Measurements from ENCODE around the gene PADI1. TPM values are rescaled to one million over a fixed set of nuclear protein-coding genes. Genes with fewer than 3 reads are reported as not detected.

The PADI1 gene
- total RNA-seq, 1 experiment from 2014 or later = not detected

GRCh38 chr1:17192394-17193221 lies 12.3 kb upstream of the PADI1 start:
- H3K4me3 Mint-ChIP-seq (ENCODE audit: unreplicated experiment) = no peak overlapping the region
- no TSS peak for BruUV-seq (replicated peaks)
- Histone ChIP-seq H3K36me3 (ENCODE audit: control insufficient read depth, insufficient read depth, low read length) (no peaks in the 10 kb centered on the region), H3K4me1 (no peaks in the 10 kb centered on the region), H3K27me3 (replicated peaks; ENCODE audit: control insufficient read depth, insufficient read depth, low read length) (no peaks in the 10 kb centered on the region), H3K9me3 (peaks cover 6% of the 10 kb centered on the region; the same call in 1 of the 2 replicates), H3K4me3 (ENCODE audit: low read depth, low read length) (no peak overlapping the region)
- intact Hi-C loops (cut with micrococcal nuclease; ENCODE audit: unreplicated experiment) = loop anchor here (10.0 kb wide), 1 partner anchor 48 kb away; no protein-coding TSS in a partner anchor
- H3K36me3 Mint-ChIP-seq (ENCODE audit: insufficient read depth, unreplicated experiment) = no peaks in the 10 kb centered on the region
- POLR2A ChIA-PET = interaction anchor here (0.6 kb wide), 1 partner anchor 86 kb away, joined by 3 read pairs; no protein-coding TSS in a partner anchor
- no peak for DNase-seq
- H3K9me3 Mint-ChIP-seq (ENCODE audit: unreplicated experiment) = no peaks in the 10 kb centered on the region
- no peak overlapping the region for H3K27ac Mint-ChIP-seq (ENCODE audit: unreplicated experiment)
- H3K4me1 Mint-ChIP-seq (ENCODE audit: low read depth, unreplicated experiment) = no peaks in the 10 kb centered on the region
- CTCF ChIA-PET = no interaction called here
- TF ChIP-seq, protein P1, sequence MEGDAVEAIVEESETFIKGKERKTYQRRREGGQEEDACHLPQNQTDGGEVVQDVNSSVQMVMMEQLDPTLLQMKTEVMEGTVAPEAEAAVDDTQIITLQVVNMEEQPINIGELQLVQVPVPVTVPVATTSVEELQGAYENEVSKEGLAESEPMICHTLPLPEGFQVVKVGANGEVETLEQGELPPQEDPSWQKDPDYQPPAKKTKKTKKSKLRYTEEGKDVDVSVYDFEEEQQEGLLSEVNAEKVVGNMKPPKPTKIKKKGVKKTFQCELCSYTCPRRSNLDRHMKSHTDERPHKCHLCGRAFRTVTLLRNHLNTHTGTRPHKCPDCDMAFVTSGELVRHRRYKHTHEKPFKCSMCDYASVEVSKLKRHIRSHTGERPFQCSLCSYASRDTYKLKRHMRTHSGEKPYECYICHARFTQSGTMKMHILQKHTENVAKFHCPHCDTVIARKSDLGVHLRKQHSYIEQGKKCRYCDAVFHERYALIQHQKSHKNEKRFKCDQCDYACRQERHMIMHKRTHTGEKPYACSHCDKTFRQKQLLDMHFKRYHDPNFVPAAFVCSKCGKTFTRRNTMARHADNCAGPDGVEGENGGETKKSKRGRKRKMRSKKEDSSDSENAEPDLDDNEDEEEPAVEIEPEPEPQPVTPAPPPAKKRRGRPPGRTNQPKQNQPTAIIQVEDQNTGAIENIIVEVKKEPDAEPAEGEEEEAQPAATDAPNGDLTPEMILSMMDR (IDR thresholded peaks at IDR 0.05; ENCODE audit: insufficient read depth in 1 of 2, low read depth in 1 of 2, low read length in 1 of 2, severe bottlenecking in 1 of 2, unreplicated experiment in 1 of 2) = no peak
- no peaks in the 10 kb centered on the region for H3K27me3 Mint-ChIP-seq (ENCODE audit: insufficient read depth, unreplicated experiment)

- TF ChIP-seq, protein P1 (IDR thresholded peaks at IDR 0.05; ENCODE audit: insufficient read depth in 1 of 2, low read depth in 1 of 2, low read length in 1 of 2, severe bottlenecking in 1 of 2, unreplicated experiment in 1 of 2) = no peak
- no peaks in the 10 kb centered on the region for H3K36me3 ChIP-seq (ENCODE audit: control insufficient read depth, insufficient read depth, low read length)
- no TSS peak for BruUV-seq (replicated peaks)
- Mint-ChIP-seq H3K36me3 (ENCODE audit: insufficient read depth, unreplicated experiment) (no peaks in the 10 kb centered on the region), H3K27me3 (ENCODE audit: insufficient read depth, unreplicated experiment) (no peaks in the 10 kb centered on the region), H3K4me1 (ENCODE audit: low read depth, unreplicated experiment) (no peaks in the 10 kb centered on the region), H3K4me3 (ENCODE audit: unreplicated experiment) (no peak overlapping the region), H3K9me3 (ENCODE audit: unreplicated experiment) (no peaks in the 10 kb centered on the region), H3K27ac (ENCODE audit: unreplicated experiment) (no peak overlapping the region)
- no peaks in the 10 kb centered on the region for H3K4me1 ChIP-seq
- no peak overlapping the region for H3K4me3 ChIP-seq (ENCODE audit: low read depth, low read length)
- 0 out of 2 replicates have a peak, but pooled peaks cover under 1% of the 10 kb centered on the region for H3K9me3 ChIP-seq
- H3K27me3 ChIP-seq (replicated peaks; ENCODE audit: control insufficient read depth, insufficient read depth, low read length) = no peaks in the 10 kb centered on the region
- ChIA-PET POLR2A (no interaction called here), CTCF (no interaction called here)
- intact Hi-C loops (cut with micrococcal nuclease; ENCODE audit: unreplicated experiment) = loop anchor here (10.0 kb wide), 1 partner anchor 49 kb away; no protein-coding TSS in a partner anchor
- DNase-seq = no peak
Observed at GRCh38 chr1:17193222-17194132, 11.5 kb upstream of the PADI1 start.

- H3K4me1 ChIP-seq = no peaks in the 10 kb centered on the region
- no peaks in the 10 kb centered on the region for H3K9me3 Mint-ChIP-seq (ENCODE audit: unreplicated experiment)
- H3K36me3 Mint-ChIP-seq (ENCODE audit: insufficient read depth, unreplicated experiment) = no peaks in the 10 kb centered on the region
- H3K36me3 ChIP-seq (ENCODE audit: control insufficient read depth, insufficient read depth, low read length) = no peaks in the 10 kb centered on the region
- intact Hi-C loops (cut with micrococcal nuclease; ENCODE audit: unreplicated experiment) = loop anchor here (10.0 kb wide), 1 partner anchor 49 kb away; no protein-coding TSS in a partner anchor
- no peak overlapping the region for H3K27ac Mint-ChIP-seq (ENCODE audit: unreplicated experiment)
- BruUV-seq (replicated peaks) = no TSS peak
- H3K4me1 Mint-ChIP-seq (ENCODE audit: low read depth, unreplicated experiment) = no peaks in the 10 kb centered on the region
- no peak overlapping the region for H3K4me3 ChIP-seq (ENCODE audit: low read depth, low read length)
- CTCF ChIA-PET = no interaction called here
- no peak overlapping the region for H3K4me3 Mint-ChIP-seq (ENCODE audit: unreplicated experiment)
- TF ChIP-seq, protein P1 (IDR thresholded peaks at IDR 0.05; ENCODE audit: insufficient read depth in 1 of 2, low read depth in 1 of 2, low read length in 1 of 2, severe bottlenecking in 1 of 2, unreplicated experiment in 1 of 2) = no peak
- no peaks in the 10 kb centered on the region for H3K27me3 ChIP-seq (replicated peaks; ENCODE audit: control insufficient read depth, insufficient read depth, low read length)
- POLR2A ChIA-PET = no interaction called here
- no peaks in the 10 kb centered on the region for H3K27me3 Mint-ChIP-seq (ENCODE audit: insufficient read depth, unreplicated experiment)
- H3K9me3 ChIP-seq = no peaks in the 10 kb centered on the region
- no peak for DNase-seq
Observed at GRCh38 chr1:17194133-17194475, 10.8 kb upstream of the PADI1 start.
